GM19463 (cell line): Measurements from ENCODE around the gene STARD3.
"Not testable (repeated sequence)": the region's sequence is repeated elsewhere in the genome, so short reads cannot be mapped to it uniquely, and the experiment has no call there.

Experiments used
- ATAC-seq: cut with Tn5 transposase; IDR thresholded peaks from one replicate; pipeline ENCODE4 v1.9.1; 2021; ENCODE audit warnings: mild to moderate bottlenecking, moderate library complexity; ENCODE audit not compliant: unreplicated experiment

Gene STARD3

DNA sequence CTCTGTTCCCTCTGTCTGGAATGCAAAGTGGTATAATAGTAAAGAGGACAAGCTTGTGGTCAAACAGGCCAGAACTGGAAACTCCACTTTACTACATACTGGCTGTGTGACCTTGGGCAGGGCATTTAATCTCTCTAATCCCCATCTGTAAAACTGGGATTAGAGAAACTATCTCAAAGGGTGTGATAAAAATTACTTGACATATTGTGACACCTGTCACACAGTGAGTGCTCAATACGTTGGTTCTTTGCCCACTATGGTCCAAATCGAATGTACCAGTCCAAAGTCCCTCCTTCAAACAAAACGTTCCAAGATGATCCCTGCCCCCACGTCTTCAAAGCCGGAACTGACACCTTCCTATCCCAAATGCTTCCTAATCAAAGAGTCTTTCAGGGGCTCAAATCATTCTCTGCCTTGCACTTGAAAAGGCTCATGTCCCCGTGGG is 50.2 kb downstream of the STARD3 start:
- no peak for ATAC-seq

DNA sequence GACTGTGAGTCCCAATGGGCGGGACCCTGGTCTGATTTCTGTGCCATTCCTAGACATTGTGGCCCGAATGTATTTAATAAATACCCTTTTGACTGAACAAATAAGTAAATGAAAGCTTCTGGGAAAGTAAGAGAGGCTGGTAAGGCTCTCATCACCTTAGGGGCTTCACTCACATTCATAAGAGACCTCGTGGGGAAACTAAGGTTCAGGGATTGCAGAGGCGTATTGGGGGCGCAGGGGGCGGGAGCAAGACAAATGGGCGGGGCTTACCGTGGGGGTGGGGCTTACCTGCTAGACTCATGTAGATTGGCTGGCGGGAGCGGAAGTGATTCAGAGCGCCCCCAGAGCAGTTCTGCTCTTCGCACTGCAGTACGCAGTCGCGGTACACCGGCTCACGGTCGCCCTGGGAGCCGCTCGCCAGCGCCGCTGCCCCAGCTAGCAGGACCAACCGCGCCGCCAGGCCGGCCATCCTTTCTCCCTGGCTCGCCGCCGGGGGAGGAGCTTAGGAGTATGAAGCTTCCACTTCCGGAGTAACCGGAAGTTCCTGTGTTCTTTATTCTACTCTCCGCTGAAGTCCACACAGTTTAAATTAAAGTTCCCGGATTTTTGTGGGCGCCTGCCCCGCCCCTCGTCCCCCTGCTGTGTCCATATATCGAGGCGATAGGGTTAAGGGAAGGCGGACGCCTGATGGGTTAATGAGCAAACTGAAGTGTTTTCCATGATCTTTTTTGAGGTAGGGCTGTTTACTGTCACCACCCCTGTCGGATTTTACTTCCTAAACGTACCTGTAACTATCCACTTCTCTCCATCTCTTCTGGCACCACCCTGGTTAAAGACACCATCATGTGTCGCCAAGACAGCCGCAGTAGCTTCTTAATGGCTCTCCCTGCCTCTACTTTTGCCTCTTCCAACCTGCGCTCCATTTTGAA is 50.9 kb downstream of the STARD3 start, which contains the start of gene PGAP3:
Gene PGAP3 (minus strand): TSS at position 512 of the 929 bp plus-strand sequence. CDS start 43 bp downstream, at position 469.
- peak; percentile 89 for ATAC-seq

DNA sequence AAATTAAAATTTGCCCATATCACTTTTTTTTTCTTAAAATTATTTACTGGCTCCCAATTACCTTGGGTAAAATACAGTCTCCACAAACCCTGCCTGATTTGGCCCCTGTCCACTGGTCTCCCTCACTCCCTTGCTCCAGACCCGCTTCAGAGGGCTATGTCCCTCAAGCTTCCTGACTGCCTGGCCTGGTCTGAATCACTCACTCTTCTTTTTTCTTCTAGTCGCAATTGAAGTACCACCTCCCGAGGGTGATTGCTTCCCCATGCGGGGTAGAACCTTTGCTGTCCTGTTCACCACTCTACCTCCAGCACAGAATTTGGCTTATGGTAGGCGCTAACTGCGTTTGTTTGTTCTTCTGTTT is 51.5 kb downstream of the STARD3 start:
- ATAC-seq, result no peak

DNA sequence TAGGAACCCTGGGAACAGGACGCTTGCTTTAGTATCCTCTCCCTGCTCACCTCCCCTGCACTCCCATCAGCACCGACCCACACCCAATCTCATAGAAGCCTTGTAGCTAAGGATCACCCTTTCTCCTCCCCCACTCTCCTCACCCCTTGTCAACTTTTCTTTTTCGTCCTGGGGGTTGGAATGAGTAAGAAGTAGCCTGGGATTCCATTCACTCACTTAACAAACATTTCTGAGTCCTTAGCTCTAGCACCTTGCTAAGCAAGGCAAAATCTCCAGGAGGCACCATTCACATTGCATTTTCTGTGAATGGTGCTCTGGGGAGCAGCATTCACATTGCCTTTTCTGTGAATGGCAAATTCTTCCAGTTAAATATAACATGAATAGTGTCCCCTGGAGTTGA is 52.0 kb downstream of the STARD3 start:
- ATAC-seq, result no peak

DNA sequence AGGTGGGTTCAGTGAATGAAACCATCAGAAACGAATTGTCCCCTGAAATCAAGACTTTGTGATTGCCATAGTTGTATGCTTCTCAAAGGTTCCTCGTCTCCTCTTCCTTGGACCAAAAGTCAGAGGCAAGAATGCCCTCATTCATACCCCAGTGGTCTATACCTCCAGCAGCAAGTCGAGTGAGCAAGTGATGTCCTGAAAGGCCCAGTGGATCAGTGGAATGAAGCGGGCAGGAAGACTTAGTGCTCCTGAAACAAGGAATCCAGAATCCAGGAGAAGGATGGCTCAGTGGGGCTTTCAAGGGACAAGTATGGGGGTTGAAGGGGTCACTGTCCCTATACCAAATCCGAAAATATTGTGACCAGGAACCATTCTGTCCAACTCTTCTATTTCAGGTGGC is 57.6 kb downstream of the STARD3 start:
- no peak for ATAC-seq

DNA sequence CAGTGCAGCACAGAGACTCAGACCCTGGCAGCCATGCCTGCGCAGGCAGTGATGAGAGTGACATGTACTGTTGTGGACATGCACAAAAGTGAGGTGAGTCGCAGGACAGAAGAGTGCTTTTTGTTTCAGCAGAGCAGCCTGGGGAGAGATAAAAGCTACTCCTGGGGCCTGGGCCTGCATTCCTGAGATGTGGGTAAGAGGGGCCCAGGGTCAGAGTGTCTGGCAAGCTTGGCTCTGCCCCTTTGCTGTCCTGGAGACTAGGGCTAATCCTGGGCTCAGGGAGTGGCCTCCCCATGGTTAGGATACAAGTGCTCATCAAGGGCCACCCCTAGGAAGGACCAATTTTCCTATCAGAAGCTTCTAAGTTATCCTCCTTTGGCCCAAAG is 58.1 kb downstream of the STARD3 start:
- no peak for ATAC-seq

DNA sequence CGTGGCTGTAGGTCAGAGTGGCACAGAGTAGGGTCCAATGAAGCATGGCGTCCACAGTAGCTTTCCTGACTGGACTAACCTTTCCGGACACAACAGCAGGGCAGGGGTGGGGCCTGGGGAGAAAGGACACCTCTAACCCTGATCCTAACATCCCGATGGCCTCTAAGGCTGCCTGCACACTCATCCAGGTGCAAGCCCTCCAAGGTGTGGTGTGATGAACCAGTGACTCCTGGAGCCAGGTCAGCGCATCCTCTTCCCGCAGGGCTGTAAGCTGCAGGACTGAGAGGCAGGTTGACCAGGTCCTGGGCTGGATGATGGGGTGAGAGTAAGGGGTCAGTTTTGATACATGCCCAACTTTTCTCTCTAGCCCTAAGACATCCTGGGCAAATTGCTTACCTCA is 59.8 kb downstream of the STARD3 start:
- ATAC-seq, result no peak

DNA sequence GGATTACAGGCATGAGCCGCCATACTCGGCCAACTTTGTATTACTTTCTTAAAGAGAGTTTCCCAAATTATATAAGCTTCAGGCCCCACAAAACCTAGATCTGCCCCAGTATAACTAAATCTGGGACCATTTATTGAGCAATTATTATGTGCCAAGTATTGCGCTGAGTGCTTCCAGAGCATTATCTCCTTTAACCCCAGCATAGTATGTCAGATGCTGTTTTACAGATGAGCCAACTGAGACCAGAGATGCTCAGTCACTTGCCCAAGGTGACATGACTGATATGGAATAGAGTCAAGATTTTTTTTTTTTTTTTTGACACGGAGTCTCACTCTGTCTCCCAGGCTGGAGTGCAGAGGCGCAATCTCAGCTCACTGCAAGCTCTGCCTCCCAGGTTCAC is 61.0 kb downstream of the STARD3 start:
- ATAC-seq, result no peak

DNA sequence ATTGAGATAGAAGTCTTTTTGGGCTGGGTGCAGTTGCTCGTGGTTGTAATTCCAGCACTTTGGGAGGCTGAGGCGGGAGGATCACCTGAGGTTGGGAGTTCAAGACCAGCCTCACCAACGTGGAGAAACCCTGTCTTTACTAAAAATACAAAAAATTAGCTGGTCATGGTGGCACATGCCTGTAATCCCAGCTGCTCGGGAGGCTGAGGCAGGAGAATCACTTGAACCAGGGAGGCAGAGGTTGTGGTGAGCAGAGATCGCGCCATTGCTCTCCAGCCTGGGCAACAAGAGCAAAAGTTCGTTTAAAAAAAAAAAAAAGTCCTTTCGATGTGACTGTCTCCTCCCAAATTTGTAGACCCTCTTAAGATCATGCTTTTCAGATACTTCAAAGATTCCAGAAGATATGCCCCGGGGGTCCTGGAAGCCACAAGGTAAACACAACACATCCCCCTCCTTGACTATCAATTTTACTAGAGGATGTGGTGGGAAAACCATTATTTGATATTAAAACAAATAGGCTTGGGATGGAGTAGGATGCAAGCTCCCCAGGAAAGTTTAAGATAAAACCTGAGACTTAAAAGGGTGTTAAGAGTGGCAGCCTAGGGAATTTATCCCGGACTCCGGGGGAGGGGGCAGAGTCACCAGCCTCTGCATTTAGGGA is 62.3 kb downstream of the STARD3 start:
- ATAC-seq, result not testable (repeated sequence)

DNA sequence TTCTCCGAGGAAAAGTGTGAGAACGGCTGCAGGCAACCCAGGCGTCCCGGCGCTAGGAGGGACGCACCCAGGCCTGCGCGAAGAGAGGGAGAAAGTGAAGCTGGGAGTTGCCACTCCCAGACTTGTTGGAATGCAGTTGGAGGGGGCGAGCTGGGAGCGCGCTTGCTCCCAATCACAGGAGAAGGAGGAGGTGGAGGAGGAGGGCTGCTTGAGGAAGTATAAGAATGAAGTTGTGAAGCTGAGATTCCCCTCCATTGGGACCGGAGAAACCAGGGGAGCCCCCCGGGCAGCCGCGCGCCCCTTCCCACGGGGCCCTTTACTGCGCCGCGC is 62.8 kb downstream of the STARD3 start, which contains the start of gene ERBB2:
Gene ERBB2 (plus strand): TSS at position 247 of the 330 bp plus-strand sequence. CDS start 175 bp downstream, outside the sequence.
- no peak for ATAC-seq

DNA sequence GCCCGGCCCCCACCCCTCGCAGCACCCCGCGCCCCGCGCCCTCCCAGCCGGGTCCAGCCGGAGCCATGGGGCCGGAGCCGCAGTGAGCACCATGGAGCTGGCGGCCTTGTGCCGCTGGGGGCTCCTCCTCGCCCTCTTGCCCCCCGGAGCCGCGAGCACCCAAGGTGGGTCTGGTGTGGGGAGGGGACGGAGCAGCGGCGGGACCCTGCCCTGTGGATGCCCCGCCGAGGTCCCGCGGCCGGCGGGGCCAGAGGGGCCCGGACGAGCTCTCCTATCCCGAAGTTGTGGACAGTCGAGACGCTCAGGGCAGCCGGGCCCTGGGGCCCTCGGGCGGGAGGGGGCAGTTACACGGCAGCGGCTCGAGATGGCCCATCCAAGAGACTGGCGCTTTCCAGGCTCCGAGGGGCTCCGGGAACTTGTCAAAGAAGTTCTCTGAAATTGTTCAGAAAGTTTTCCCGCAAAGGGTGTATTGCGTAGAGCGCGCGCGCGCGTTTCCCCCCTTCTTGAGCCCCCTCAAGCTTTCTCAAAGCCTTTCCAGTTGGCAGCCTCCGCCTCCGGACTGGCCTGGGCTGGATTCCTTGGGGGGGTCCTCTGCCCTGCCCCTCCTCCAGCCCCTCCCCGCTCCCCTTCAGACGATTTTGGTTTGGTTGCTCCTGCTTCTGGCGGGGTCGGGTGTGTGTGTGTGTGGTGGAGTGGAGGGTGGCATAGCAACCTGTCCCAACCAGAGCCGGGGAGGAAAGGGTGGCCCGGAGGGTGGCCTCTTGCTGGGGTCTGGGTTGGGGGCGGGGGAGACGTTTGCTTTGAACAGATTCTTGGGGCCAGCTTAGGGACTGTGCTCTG is 63.4 kb downstream of the STARD3 start:
- ATAC-seq, result no peak

DNA sequence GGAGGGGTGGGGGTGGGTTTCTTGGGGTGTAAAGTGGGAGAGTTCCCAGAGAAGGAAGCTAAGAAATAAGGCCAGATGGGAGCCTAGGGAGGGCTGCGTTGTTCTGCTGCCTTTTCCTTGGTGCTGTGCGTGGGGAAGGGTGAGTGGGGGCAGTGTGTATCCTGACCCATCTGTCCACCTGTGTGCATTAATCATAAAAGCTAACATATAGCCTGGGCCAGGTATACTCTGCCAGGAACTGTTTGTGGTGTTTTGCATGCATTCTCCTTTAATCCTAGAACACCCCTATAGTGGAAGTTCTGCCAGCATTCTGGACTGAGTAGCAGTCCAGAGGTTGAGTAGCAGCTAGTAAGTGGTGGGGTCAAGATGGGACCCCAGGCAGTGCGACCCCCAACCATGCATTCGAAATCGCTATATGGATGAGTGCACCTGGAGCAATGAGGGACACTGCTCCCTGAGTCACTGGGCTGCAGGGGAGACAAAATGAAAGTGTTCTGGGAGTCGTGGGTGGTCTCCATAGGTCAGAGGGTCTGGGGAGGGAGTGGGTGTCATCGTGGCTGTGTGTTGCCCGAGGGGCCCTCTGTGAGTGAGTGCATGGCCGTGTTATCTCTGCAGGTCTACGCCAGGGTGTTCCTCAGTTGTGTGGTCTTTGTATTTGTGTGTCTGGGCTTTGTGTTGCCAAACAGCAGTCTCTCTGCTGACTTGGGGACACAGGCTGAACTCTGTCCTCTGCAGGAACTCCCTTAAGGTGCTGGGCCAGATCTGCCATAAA is 64.3 kb downstream of the STARD3 start:
- no peak for ATAC-seq

DNA sequence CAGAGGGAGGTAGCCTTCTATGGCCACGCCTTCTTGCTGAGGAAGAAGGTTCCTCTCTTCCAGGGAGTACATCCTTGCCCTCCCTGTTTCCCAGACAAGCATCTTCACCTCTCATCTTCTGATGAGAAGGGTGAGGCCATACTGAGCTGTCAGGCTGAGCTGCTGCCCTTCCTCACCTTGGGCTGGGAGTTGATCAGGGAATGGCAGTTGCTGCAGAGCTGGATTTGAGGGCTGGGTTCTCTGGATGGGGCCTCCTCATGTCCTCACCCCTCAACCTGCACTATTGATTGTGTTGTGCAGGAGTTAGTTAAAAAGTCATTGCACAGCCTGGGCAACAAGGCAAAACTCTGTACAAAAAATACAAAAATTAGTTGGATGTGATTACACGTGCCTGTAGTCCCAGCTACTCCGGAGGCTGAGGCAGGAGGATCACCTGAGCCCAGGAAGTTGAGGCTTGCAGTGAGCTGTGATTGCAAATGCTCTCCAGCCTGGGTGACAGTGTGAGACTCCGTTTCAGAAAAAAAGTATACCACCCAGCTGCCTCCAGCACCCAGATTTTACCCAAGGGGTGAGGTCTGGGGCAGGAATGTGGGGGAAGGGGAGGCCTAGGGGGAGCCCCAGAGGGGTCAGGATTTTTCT is 65.0 kb downstream of the STARD3 start:
- ATAC-seq, result no peak

DNA sequence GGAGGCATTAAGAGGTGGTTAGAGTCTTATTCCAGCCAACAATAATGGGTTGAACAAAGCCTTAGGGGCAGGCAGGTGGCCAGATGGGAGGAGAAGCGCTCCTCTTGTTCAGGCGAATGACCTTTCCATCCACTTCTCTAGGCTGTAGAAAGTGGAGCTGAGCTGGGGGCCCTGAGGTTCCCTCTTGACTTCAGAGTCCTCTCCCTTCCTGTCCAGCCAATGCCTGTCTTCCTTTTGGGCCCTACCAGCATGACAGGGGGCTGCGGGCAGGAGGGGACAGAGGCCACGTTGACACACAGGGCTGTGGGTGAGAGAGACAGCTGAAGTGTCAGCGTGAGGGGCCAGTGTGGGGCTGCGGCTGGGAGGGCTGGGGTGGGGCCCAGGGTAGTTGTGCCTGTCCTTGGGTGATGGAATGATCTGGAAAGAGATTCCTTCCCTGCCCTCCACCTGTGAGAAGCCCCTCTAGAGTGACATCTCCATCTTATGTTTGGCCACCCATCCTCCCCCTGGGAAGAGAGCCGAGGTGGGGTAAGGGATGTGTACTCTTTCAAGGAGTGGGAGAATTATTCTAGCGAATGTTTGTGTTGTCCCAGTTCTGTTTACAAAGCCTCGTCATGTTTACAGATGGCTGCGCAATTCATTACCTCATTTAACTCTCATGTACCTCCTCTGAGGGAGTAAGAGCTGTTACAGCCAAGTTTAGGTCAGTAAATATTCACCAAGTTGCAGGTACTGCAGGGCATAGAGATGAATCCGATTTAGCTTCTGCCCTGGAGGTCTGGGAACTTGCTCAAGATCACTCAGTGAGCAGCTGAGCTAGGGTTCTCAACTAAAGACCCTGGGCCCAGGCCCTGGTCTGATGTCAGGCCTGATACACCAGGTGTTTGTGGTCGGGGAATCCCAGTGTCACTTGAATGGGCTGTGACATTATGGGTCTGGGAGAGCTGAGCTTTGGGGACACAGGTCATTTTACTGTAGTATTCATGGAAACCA is 66.3 kb downstream of the STARD3 start:
- ATAC-seq, result peak; percentile 84

DNA sequence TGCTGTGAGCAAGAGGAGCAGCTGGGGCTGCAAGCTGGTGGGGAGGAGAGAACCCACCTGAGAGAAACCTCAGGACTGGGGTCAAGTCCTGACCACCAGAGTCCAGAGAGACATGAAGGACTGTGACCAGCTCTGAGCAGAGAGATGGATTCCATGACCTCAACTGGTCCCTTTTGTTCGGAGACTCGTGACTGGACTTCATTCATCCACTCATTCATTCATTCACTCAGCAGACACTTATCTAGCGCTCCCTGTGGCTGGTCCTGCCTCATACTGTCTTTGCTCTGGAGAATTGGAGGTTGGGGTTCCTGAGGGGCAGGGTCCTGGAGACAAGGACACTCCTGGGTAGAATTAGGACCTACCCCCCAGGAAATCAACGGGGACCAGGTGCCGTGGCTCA is 67.0 kb downstream of the STARD3 start:
- ATAC-seq, result no peak

DNA sequence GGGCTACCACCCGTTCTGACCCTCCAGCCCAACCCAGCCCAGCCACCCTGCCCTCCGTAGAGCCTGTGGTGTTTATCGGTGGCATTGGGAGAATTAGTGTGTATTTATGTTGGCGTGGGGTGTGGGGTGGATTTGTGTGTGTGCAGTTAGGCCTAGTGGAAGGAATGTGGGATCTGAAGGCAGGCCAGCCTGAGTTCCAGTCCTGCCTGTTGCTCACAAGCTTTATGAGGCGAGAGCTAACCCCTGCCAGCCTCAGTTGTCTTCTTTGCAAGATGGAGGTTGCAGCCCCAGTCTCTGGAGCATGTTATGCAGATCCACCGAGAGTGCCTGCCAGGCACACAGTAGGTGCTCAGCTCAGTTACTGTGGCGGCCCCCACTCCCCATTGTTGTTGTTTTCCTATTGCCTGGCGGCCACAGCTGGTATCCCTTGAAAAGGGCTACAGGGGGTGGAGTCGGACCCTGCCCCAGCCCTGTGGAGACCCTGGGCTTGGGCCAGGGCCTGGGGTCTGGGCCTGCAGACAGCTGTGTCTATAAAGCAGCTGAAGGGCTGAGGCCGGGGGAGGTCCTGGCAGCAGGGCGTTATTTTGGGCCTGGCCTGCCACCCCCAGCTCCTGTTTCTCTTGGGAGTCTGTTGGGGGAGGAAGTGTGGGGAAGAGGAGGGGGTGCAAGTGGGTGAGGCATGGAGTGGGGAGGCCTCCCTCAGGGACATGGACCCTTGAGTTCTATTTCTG is 68.0 kb downstream of the STARD3 start:
- no peak for ATAC-seq

DNA sequence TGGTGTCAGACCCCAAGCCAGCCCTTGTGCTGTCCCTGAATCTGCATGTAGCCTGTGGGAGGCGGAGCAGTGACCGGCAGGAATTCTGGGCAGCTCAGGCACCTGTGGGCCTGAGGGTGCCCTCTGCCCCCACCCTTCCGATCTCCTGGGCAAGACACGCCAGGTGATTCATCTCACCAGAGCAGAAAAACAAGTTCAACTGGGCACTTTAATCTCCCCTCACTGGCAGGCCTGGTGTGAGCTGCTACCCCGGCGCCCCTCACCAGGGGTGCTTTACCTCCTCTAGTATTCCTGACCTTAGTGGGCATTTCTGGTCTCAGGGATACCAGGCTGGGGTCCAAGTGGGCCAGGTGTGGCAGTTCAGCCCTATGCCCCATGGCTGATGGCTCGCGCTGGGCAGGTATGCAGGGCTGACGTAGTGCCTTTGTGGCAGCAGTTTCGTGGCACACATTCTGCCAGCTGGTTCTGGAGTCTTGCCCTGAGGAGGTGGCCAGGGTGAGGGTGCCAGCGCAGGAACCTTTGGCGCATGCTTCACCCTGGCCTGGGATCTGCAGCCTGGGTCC is 68.9 kb downstream of the STARD3 start:
- no peak for ATAC-seq

DNA sequence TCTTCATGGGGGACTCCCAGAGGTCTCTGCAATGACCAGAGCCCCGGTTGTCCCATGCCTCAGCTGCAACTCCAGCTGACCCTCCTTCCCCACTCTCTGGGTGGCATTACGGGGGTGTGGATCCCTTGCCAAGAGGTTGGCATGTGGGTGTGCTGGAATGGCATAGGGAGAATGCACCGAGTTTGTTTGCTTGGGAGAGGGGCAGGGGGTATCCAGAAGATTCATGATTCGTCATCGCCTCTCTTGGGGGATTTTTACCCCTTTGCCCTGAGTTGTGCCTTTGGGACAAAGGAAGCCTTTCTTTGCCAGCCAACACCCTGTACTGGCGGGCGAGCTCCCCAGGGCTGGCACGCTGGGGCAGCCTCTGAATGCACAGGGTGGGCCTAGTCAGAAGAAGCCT is 69.4 kb downstream of the STARD3 start:
- no peak for ATAC-seq
